ENCODE results near the gene BBS2.

The BBS2 gene

DNA sequence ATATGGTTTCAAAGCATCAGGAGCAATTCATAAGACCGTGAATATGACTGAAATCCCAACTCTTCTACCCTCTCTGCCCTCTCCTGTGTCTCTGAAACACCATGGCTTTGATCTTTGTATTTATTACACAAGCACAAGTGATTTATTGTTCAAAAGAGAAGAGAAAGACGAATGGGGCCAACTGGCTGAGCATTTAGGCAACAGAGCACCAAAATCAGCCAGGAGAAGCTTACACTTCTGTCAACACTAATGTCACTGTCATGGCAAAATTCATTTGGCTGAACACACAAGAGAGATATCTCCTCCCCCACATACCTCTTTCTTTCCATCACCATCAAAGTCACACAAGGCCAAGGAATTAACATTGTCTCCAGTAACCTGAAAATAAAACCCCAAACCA lies 9.3 kb downstream of the BBS2 start:
- no peak overlapping the region for H2BK12ac ChIP-seq (ENCODE audit: low read length)
- H3K4me2 ChIP-seq (ENCODE audit: insufficient read depth, low read length, poor library complexity, severe bottlenecking) = no peak overlapping the region
- H2BK15ac ChIP-seq (ENCODE audit: low read length) = no peak overlapping the region
- H2BK120ac ChIP-seq (ENCODE audit: low read depth, low read length) = no peak overlapping the region
- no peak overlapping the region for H4K8ac ChIP-seq (ENCODE audit: low read depth, low read length)
- H3K9me3 ChIP-seq (replicated peaks in 1 of 2; ENCODE audit: control insufficient read depth in 2 of 2, insufficient read depth in 1 of 2, low read depth in 1 of 2, low read length in 2 of 2) = peaks cover 0 to 5% of the 10 kb centered on the region in 2 donors
- DNase-seq (ENCODE audit: low spot score) = no peak
- H3K27ac ChIP-seq (replicated peaks; ENCODE audit: low read length) = no peak overlapping the region
- no peaks in the 10 kb centered on the region for H3K79me1 ChIP-seq (ENCODE audit: low read depth, low read length)
- H3K23ac ChIP-seq (ENCODE audit: low read depth, low read length, poor library complexity) = no peak overlapping the region
- no peaks in the 10 kb centered on the region for H3K27me3 ChIP-seq (ENCODE audit: control insufficient read depth in 3 of 3, insufficient read depth in 3 of 3, low read depth in 1 of 3, low read length in 3 of 3)
- H4K91ac ChIP-seq (ENCODE audit: low read depth, low read length, poor library complexity) = no peak overlapping the region
- no peak overlapping the region for H3K4me3 ChIP-seq (ENCODE audit: low read length in 2 of 2)
- H2BK5ac ChIP-seq (ENCODE audit: low read length) = no peak overlapping the region
- no peak overlapping the region for H2AFZ ChIP-seq (ENCODE audit: low read length)
- no peaks in the 10 kb centered on the region for H3K4me1 ChIP-seq (ENCODE audit: control insufficient read depth in 2 of 2, insufficient read depth in 1 of 2, low read depth in 1 of 2, low read length in 2 of 2)
- no peak overlapping the region for H2AK5ac ChIP-seq (ENCODE audit: low read depth, low read length)
- peaks cover 0 to 73% of the 10 kb centered on the region in 2 donors for H3K36me3 ChIP-seq (replicated peaks in 1 of 2; ENCODE audit: control insufficient read depth in 2 of 2, insufficient read depth in 2 of 2, low read length in 2 of 2)
- H3K4ac ChIP-seq (ENCODE audit: low read length) = no peak overlapping the region
- WGBS, 2 donors (ENCODE audit: extremely low coverage in 2 of 2, insufficient read length in 2 of 2, insufficient replicate concordance in 1 of 2) = no CpG with 5 or more reads among the region's 2 CpGs
- no peak overlapping the region for H3K14ac ChIP-seq (ENCODE audit: low read length)
- no peak overlapping the region for H3K18ac ChIP-seq (ENCODE audit: low read length)
- no peak overlapping the region for H3K9ac ChIP-seq (ENCODE audit: low read depth, low read length, poor library complexity)

DNA sequence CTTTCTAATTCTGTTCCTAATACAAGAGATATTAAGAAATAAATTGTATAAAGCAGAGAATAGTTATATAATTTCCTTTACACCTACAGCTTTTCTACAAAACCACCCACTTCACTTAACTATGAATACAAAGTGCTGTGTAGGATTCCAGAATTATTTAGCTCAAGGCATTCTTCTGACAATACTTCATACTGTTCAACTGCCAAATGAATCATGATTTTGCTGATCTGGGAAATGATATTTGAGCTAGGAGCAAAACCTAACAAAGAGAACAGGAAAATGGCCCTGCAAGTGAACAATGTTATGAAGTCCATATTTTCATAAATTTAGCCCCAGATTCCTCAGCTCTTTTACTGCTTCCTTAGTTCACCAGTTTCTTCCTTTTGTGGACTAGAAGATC lies 12.9 kb downstream of the BBS2 start:
- Histone ChIP-seq H3K23ac (ENCODE audit: low read depth, low read length, poor library complexity) (no peak overlapping the region), H3K4me3 (ENCODE audit: low read length in 2 of 2) (no peak overlapping the region), H4K8ac (ENCODE audit: low read depth, low read length) (no peak overlapping the region), H3K79me1 (ENCODE audit: low read depth, low read length) (no peaks in the 10 kb centered on the region), H3K4me2 (ENCODE audit: insufficient read depth, low read length, poor library complexity, severe bottlenecking) (no peak overlapping the region), H3K27me3 (ENCODE audit: control insufficient read depth in 3 of 3, insufficient read depth in 3 of 3, low read depth in 1 of 3, low read length in 3 of 3) (no peaks in the 10 kb centered on the region), H2BK12ac (ENCODE audit: low read length) (no peak overlapping the region), H3K18ac (ENCODE audit: low read length) (no peak overlapping the region), H3K14ac (ENCODE audit: low read length) (no peak overlapping the region), H2AFZ (ENCODE audit: low read length) (no peak overlapping the region), H3K27ac (replicated peaks; ENCODE audit: low read length) (no peak overlapping the region), H3K9ac (ENCODE audit: low read depth, low read length, poor library complexity) (no peak overlapping the region), H2BK15ac (ENCODE audit: low read length) (no peak overlapping the region), H4K91ac (ENCODE audit: low read depth, low read length, poor library complexity) (no peak overlapping the region), H3K36me3 (replicated peaks in 1 of 2; ENCODE audit: control insufficient read depth in 2 of 2, insufficient read depth in 2 of 2, low read length in 2 of 2) (peaks cover 5 to 93% of the 10 kb centered on the region in 2 donors), H2AK5ac (ENCODE audit: low read depth, low read length) (no peak overlapping the region), H3K9me3 (replicated peaks in 1 of 2; ENCODE audit: control insufficient read depth in 2 of 2, insufficient read depth in 1 of 2, low read depth in 1 of 2, low read length in 2 of 2) (no peaks in the 10 kb centered on the region), H3K4me1 (ENCODE audit: control insufficient read depth in 2 of 2, insufficient read depth in 1 of 2, low read depth in 1 of 2, low read length in 2 of 2) (no peaks in the 10 kb centered on the region), H2BK5ac (ENCODE audit: low read length) (no peak overlapping the region), H2BK120ac (ENCODE audit: low read depth, low read length) (no peak overlapping the region), H3K4ac (ENCODE audit: low read length) (no peak overlapping the region)
- no peak for DNase-seq (ENCODE audit: low spot score)

DNA sequence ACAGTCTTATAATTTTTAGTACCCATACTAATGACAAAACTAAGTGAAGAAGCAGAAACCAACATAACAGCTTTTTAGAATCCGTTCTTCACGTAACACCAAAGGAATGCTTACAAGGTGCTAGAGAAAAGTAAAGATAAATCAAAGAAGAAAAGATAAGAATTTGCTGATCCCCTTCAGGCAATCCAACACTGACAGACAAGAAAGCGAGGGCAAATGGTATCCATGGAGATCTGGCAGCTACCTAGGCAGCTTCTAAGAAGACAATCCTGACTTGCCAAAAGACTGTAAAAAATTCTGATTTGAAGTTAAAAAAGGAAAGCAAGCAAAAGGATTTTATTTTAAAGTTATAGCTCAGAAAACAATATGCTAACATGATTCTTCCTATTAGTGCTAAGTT lies 14.6 kb downstream of the BBS2 start:
- H2AFZ ChIP-seq (ENCODE audit: low read length) = no peak overlapping the region
- peaks cover 7 to 93% of the 10 kb centered on the region in 2 donors for H3K36me3 ChIP-seq (replicated peaks in 1 of 2; ENCODE audit: control insufficient read depth in 2 of 2, insufficient read depth in 2 of 2, low read length in 2 of 2)
- H3K4me3 ChIP-seq (ENCODE audit: low read length in 2 of 2) = no peak overlapping the region
- H3K23ac ChIP-seq (ENCODE audit: low read depth, low read length, poor library complexity) = no peak overlapping the region
- WGBS, 2 donors (ENCODE audit: extremely low coverage in 2 of 2, insufficient read length in 2 of 2, insufficient replicate concordance in 1 of 2) = no CpG with 5 or more reads among the region's 3 CpGs
- H3K14ac ChIP-seq (ENCODE audit: low read length) = no peak overlapping the region
- H3K9me3 ChIP-seq (replicated peaks in 1 of 2; ENCODE audit: control insufficient read depth in 2 of 2, insufficient read depth in 1 of 2, low read depth in 1 of 2, low read length in 2 of 2) = no peaks in the 10 kb centered on the region
- H4K91ac ChIP-seq (ENCODE audit: low read depth, low read length, poor library complexity) = no peak overlapping the region
- H3K4me1 ChIP-seq (ENCODE audit: control insufficient read depth in 2 of 2, insufficient read depth in 1 of 2, low read depth in 1 of 2, low read length in 2 of 2) = no peaks in the 10 kb centered on the region
- no peaks in the 10 kb centered on the region for H3K27me3 ChIP-seq (ENCODE audit: control insufficient read depth in 3 of 3, insufficient read depth in 3 of 3, low read depth in 1 of 3, low read length in 3 of 3)
- H4K8ac ChIP-seq (ENCODE audit: low read depth, low read length) = no peak overlapping the region
- H2BK15ac ChIP-seq (ENCODE audit: low read length) = no peak overlapping the region
- no peak overlapping the region for H3K4me2 ChIP-seq (ENCODE audit: insufficient read depth, low read length, poor library complexity, severe bottlenecking)
- no peak overlapping the region for H3K9ac ChIP-seq (ENCODE audit: low read depth, low read length, poor library complexity)
- H2BK120ac ChIP-seq (ENCODE audit: low read depth, low read length) = no peak overlapping the region
- H2AK5ac ChIP-seq (ENCODE audit: low read depth, low read length) = no peak overlapping the region
- H3K18ac ChIP-seq (ENCODE audit: low read length) = no peak overlapping the region
- no peak overlapping the region for H3K4ac ChIP-seq (ENCODE audit: low read length)
- no peak overlapping the region for H2BK5ac ChIP-seq (ENCODE audit: low read length)
- no peak overlapping the region for H3K27ac ChIP-seq (replicated peaks; ENCODE audit: low read length)
- H3K79me1 ChIP-seq (ENCODE audit: low read depth, low read length) = no peaks in the 10 kb centered on the region
- H2BK12ac ChIP-seq (ENCODE audit: low read length) = no peak overlapping the region
- no peak for DNase-seq (ENCODE audit: low spot score)

DNA sequence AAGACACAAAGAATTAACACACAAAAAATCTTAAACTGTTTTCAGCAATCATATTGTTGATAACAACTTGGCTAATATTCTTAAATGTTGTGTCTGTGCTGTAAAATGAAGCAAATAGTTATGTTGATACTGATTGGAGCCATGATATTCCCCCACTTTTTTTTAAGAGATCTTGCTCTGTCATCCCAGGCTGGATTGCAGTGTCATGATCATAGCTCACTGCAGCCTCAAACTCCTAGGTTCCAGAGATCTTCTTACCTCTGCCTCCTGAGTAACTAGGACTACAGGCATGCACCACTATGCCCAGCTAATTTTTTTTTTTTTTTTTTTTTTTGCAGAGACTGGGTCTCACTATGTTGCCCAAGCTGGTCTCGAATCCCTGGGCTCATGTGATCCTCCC lies 26.0 kb downstream of the BBS2 start:
- Histone ChIP-seq H3K18ac (ENCODE audit: low read length) (no peak overlapping the region), H2BK5ac (ENCODE audit: low read length) (no peak overlapping the region), H3K4ac (ENCODE audit: low read length) (no peak overlapping the region), H2AFZ (ENCODE audit: low read length) (no peak overlapping the region), H3K79me1 (ENCODE audit: low read depth, low read length) (no peaks in the 10 kb centered on the region), H3K4me1 (ENCODE audit: control insufficient read depth in 2 of 2, insufficient read depth in 1 of 2, low read depth in 1 of 2, low read length in 2 of 2) (no peaks in the 10 kb centered on the region), H3K27me3 (ENCODE audit: control insufficient read depth in 3 of 3, insufficient read depth in 3 of 3, low read depth in 1 of 3, low read length in 3 of 3) (no peaks in the 10 kb centered on the region), H2BK15ac (ENCODE audit: low read length) (no peak overlapping the region), H3K14ac (ENCODE audit: low read length) (no peak overlapping the region), H2BK12ac (ENCODE audit: low read length) (no peak overlapping the region), H2BK120ac (ENCODE audit: low read depth, low read length) (no peak overlapping the region), H3K9ac (ENCODE audit: low read depth, low read length, poor library complexity) (no peak overlapping the region), H3K23ac (ENCODE audit: low read depth, low read length, poor library complexity) (no peak overlapping the region), H2AK5ac (ENCODE audit: low read depth, low read length) (no peak overlapping the region), H3K9me3 (replicated peaks in 1 of 2; ENCODE audit: control insufficient read depth in 2 of 2, insufficient read depth in 1 of 2, low read depth in 1 of 2, low read length in 2 of 2) (no peaks in the 10 kb centered on the region), H4K91ac (ENCODE audit: low read depth, low read length, poor library complexity) (no peak overlapping the region), H3K4me2 (ENCODE audit: insufficient read depth, low read length, poor library complexity, severe bottlenecking) (no peak overlapping the region), H3K36me3 (replicated peaks in 1 of 2; ENCODE audit: control insufficient read depth in 2 of 2, insufficient read depth in 2 of 2, low read length in 2 of 2) (peaks cover 5 to 49% of the 10 kb centered on the region in 2 donors), H4K8ac (ENCODE audit: low read depth, low read length) (no peak overlapping the region), H3K27ac (replicated peaks; ENCODE audit: low read length) (no peak overlapping the region), H3K4me3 (ENCODE audit: low read length in 2 of 2) (no peak overlapping the region)
- no CpG with 5 or more reads among the region's 1 CpG for WGBS, 2 donors (ENCODE audit: extremely low coverage in 2 of 2, insufficient read length in 2 of 2, insufficient replicate concordance in 1 of 2)
- DNase-seq (ENCODE audit: low spot score) = no peak

Measured in neuronal stem cell (in vitro differentiated cells).